Thyroid gland (tissue), 4 donors: Measurements from ENCODE around the gene SYS1. TPM values are rescaled to one million over a fixed set of nuclear protein-coding genes. Genes with fewer than 3 reads are reported as not detected.

Experiments
- DNase-seq, 2 donors: peaks; one replicate each; pipeline ENCODE4 v3.0.0-alpha.2; 2019
- H3K27ac ChIP-seq, 3 donors: fragments of 200-600 bp; sonication (generic); 1 replicate in 2 of 3; 2 replicates in 1 of 3; pipeline ENCODE4 v1.5.1; 2016 to 2019; ENCODE audit warnings: mild to moderate bottlenecking in 1 of 3, moderate library complexity in 1 of 3
- H3K27me3 ChIP-seq: fragments of 200-600 bp; sonication (generic); one replicate; pipeline ENCODE4 v1.5.1; 2019
- H3K36me3 ChIP-seq, 2 donors: fragments of 200-600 bp; sonication (generic); one replicate each; pipeline ENCODE4 v1.5.1; 2016 to 2019
- H3K4me1 ChIP-seq, 2 donors: fragments of 200-600 bp; sonication (generic); one replicate each; pipeline ENCODE4 v1.5.1; 2017 to 2019
- H3K4me3 ChIP-seq, 3 donors: fragments of 200-600 bp; sonication (generic); replicated peaks in 1 of 3; 1 replicate in 2 of 3; 2 replicates in 1 of 3; pipeline ENCODE4 v1.5.1; 2016; ENCODE audit warnings: mild to moderate bottlenecking in 1 of 3
- H3K9me3 ChIP-seq: fragments of 200-600 bp; sonication (generic); one replicate; pipeline ENCODE4 v1.5.1; 2017
- CTCF ChIP-seq, 6 experiments: fragments of 200-600 bp in 3 of 6; fragments of 450-650 bp in 3 of 6; sonication (generic) in 3 of 6; IDR thresholded peaks; one replicate each; pipeline ENCODE4 v1.5.1; 2016 to 2019; ENCODE audit warnings: antibody characterized with exemption in 6 of 6, mild to moderate bottlenecking in 2 of 6, inconsistent platforms in 1 of 6, moderate library complexity in 1 of 6
- POLR2A ChIP-seq, 2 donors: fragments of 450-650 bp; IDR thresholded peaks; one replicate each; pipeline ENCODE4 v1.6.1; 2017; ENCODE audit warnings: antibody characterized with exemption in 2 of 2, mild to moderate bottlenecking in 2 of 2, moderate library complexity in 1 of 2
- WGBS, 2 donors: methylation state at CpG; one replicate each; pipeline ENCODE4 v1.1.5; 2017; 5-methylcytosine and 5-hydroxymethylcytosine counted together
- intact Hi-C: fragments of 100-400 bp; cut with DNase I; formaldehyde crosslinking; loops from one replicate; pipeline ENCODE4 v1.15.1; 2023
- total RNA-seq, 4 donors: library from RNA; depleted of rRNA; stranded (reverse); fragments of >200 nt; gene quantifications; one replicate each; pipeline ENCODE4 v1.2.3, GENCODE V29; 2016

SYS1 gene
- total RNA-seq, 4 donors from 2014 or later = 52.7 to 86.1 (median 76.6) TPM

- no peak overlapping the region for H3K27ac ChIP-seq
- WGBS, 2 donors = 77 to 84% methylated on average over 8 of the region's 8 CpGs
- no peak for DNase-seq
- H3K36me3 ChIP-seq = peaks cover 0 to 5% of the 10 kb centered on the region in 2 donors
- no peaks in the 10 kb centered on the region for H3K9me3 ChIP-seq
- peaks cover 0 to 8% of the 10 kb centered on the region in 2 donors for H3K4me1 ChIP-seq
- H3K27me3 ChIP-seq = no peaks in the 10 kb centered on the region
- no peak overlapping the region for H3K4me3 ChIP-seq
- TF ChIP-seq POLR2A (IDR thresholded peaks at IDR 0.05) (no peak), CTCF (IDR thresholded peaks at IDR 0.05) (no peak)
- intact Hi-C loops = no loop called here
Measured at GRCh38 chr20:45410887-45411286, 47.9 kb downstream of the SYS1 start.

- Histone ChIP-seq H3K36me3 (peaks cover 0 to 5% of the 10 kb centered on the region in 2 donors), H3K4me1 (peaks cover 7 to 17% of the 10 kb centered on the region in 2 donors), H3K27ac (no peak overlapping the region), H3K4me3 (no peak overlapping the region), H3K9me3 (no peaks in the 10 kb centered on the region), H3K27me3 (no peaks in the 10 kb centered on the region)
- intact Hi-C loops = no loop called here
- no peak for DNase-seq
- no peak for TF ChIP-seq POLR2A (IDR thresholded peaks at IDR 0.05)
- TF ChIP-seq CTCF (IDR thresholded peaks at IDR 0.05) = no peak
- 78 to 87% methylated on average over 5 of the region's 5 CpGs for WGBS, 2 donors
Measured at GRCh38 chr20:45412653-45413052, 49.7 kb downstream of the SYS1 start.

- H3K27ac ChIP-seq = no peak overlapping the region
- H3K27me3 ChIP-seq = no peaks in the 10 kb centered on the region
- H3K4me1 ChIP-seq = peaks cover 7 to 13% of the 10 kb centered on the region in 2 donors
- H3K4me3 ChIP-seq = no peak overlapping the region
- intact Hi-C loops = no loop called here
- WGBS, 2 donors = 70 to 74% methylated on average over 3 of the region's 3 CpGs
- TF ChIP-seq CTCF (IDR thresholded peaks at IDR 0.05) (no peak), POLR2A (IDR thresholded peaks at IDR 0.05) (no peak)
- DNase-seq = no peak
- H3K36me3 ChIP-seq = peaks cover 0 to 5% of the 10 kb centered on the region in 2 donors
- H3K9me3 ChIP-seq = no peaks in the 10 kb centered on the region
Measured at GRCh38 chr20:45413479-45413878, 50.5 kb downstream of the SYS1 start.

- Histone ChIP-seq H3K9me3 (no peaks in the 10 kb centered on the region), H3K36me3 (peaks cover 12 to 16% of the 10 kb centered on the region in 2 donors), H3K27ac (peak within 1 kb of the TSS; percentile 4 to 71 (median 40)), H3K27me3 (no peaks in the 10 kb centered on the region), H3K4me1 (peaks cover 7 to 20% of the 10 kb centered on the region in 2 donors), H3K4me3 (peak within 1 kb of the TSS; percentile 74 to 90 (median 85))
- peak; percentile 84 to 86 for DNase-seq
- intact Hi-C loops = no loop called here
- TF ChIP-seq CTCF (IDR thresholded peaks at IDR 0.05) = no peak
- TF ChIP-seq POLR2A (IDR thresholded peaks at IDR 0.05) = peak in 1 of 2 donors; percentile 84
- WGBS, 2 donors = 1 to 2% methylated on average over 5 to 35 of the region's 52 CpGs
Measured at GRCh38 chr20:45415822-45416637, 53.1 kb downstream of the SYS1 start, which contains the start of gene PIGT. Gene PIGT, plus strand, starts transcription at chr20:45416141. Its CDS starts 16 bp downstream, at chr20:45416157.

GRCh38 chr20:45416917-45417316 lies 54.0 kb downstream of the SYS1 start:
- no peak for DNase-seq
- H3K9me3 ChIP-seq = no peaks in the 10 kb centered on the region
- intact Hi-C loops = no loop called here
- no peak for TF ChIP-seq POLR2A (IDR thresholded peaks at IDR 0.05)
- TF ChIP-seq CTCF (IDR thresholded peaks at IDR 0.05) = no peak
- no peaks in the 10 kb centered on the region for H3K27me3 ChIP-seq
- peak overlapping the region in 1 of 3 donors; percentile 85 for H3K4me3 ChIP-seq
- 76% methylated on average over 2 of the region's 2 CpGs for WGBS, 2 donors
- H3K36me3 ChIP-seq = peaks cover 21 to 22% of the 10 kb centered on the region in 2 donors
- peak overlapping the region in 1 of 3 donors; percentile 71 for H3K27ac ChIP-seq
- H3K4me1 ChIP-seq = peaks cover 7 to 20% of the 10 kb centered on the region in 2 donors
